ENCODE results near the gene GPR26. TPM values are rescaled to one million over a fixed set of nuclear protein-coding genes. Genes with fewer than 3 reads are reported as not detected.

Gene GPR26
- total RNA-seq, 4 donors from 2014 or later: not detected

DNA sequence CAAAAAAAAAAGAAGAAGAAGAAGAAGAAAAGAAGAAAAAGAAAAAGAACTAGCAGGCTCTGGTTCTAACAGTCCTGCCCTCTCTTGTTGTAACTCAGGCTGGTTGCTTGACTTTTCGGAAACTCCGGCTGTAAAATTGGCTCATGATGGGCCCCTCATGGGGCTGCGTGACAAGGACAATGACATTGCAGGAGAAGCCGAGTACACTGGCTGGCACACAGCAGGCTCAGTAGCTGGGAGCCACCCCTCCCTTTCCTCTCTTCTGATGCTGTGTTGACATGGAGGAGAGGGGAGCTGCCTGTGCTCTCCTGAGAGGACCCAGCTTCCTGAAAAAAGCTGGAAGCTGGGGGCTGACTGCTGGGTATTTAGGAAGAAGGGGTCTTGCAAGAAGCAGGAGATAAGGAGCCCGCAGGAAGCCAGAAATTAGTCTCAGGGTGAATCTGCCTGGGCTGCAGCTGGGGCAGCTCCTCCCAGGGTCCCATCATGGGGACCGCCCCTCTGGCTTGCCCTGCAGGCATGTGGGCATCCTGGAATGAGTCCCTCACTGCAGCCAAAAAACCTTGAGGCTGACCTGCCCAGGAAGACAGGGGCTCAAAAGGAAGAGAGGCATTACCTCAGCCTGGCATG, 14.6 kb upstream of the GPR26 start:
- no peak overlapping the region for H3K27ac ChIP-seq (replicated peaks in 1 of 4)
- no peak for DNase-seq (ENCODE audit: extremely low spot score)
- no peaks in the 10 kb centered on the region for H3K4me1 ChIP-seq
- TF ChIP-seq POLR2A (IDR thresholded peaks at IDR 0.05; ENCODE audit: low read depth): no peak
- TF ChIP-seq POLR2AphosphoS5 (IDR thresholded peaks at IDR 0.05): no peak
- TF ChIP-seq EP300 (IDR thresholded peaks at IDR 0.05): no peak
- TF ChIP-seq CTCF (IDR thresholded peaks at IDR 0.05): no peak
- no peaks in the 10 kb centered on the region for H3K36me3 ChIP-seq
- intact Hi-C loops (cut with DNase I): no loop called here
- WGBS: 82% methylated on average over 4 of the region's 6 CpGs
- H3K4me3 ChIP-seq: no peak overlapping the region
- peaks cover 0 to 3% (median 0%) of the 10 kb centered on the region in 4 donors for H3K9me3 ChIP-seq
- H3K27me3 ChIP-seq: peaks cover 0 to 17% (median 0%) of the 10 kb centered on the region in 4 donors

DNA sequence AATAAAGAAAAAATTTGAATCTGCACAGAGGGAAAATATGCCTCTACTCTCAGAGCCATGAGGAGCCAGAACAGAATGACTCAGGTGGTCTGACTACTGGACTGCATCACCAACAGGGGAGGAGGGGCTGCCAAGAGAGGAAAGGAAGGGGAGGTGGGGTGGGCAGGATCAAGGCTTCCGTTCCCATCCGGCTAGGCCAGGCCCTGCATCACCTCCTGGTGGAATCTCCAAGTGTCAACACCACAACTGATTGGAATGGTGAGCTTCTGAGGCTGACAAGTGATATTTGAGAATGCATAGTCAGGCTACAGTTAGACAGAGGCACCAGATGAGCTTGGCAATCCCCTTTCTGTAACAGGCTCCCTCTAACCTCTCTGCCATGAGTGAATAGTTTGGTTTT, 10.4 kb upstream of the GPR26 start:
- no peak for DNase-seq (ENCODE audit: extremely low spot score)
- H3K4me1 ChIP-seq: no peaks in the 10 kb centered on the region
- WGBS: 50% methylated on average over 2 of the region's 2 CpGs
- peaks cover 0 to 10% (median 0%) of the 10 kb centered on the region in 4 donors for H3K27me3 ChIP-seq
- intact Hi-C loops (cut with DNase I): no loop called here
- TF ChIP-seq CTCF (IDR thresholded peaks at IDR 0.05) (no peak), POLR2A (IDR thresholded peaks at IDR 0.05; ENCODE audit: low read depth) (no peak), POLR2AphosphoS5 (IDR thresholded peaks at IDR 0.05) (no peak), EP300 (IDR thresholded peaks at IDR 0.05) (no peak)
- H3K36me3 ChIP-seq: no peaks in the 10 kb centered on the region
- H3K27ac ChIP-seq (replicated peaks in 1 of 4): no peak overlapping the region
- H3K9me3 ChIP-seq: peaks cover 0 to 3% (median 0%) of the 10 kb centered on the region in 4 donors
- H3K4me3 ChIP-seq: no peak overlapping the region

GRCh38 chr10:123663522-123663921, 2.6 kb upstream of the GPR26 start:
- DNase-seq (ENCODE audit: extremely low spot score): no peak
- WGBS: 49% methylated on average over 3 of the region's 3 CpGs
- TF ChIP-seq POLR2AphosphoS5 (IDR thresholded peaks at IDR 0.05) (no peak), EP300 (IDR thresholded peaks at IDR 0.05) (no peak), CTCF (IDR thresholded peaks at IDR 0.05) (no peak), POLR2A (IDR thresholded peaks at IDR 0.05; ENCODE audit: low read depth) (no peak)
- Histone ChIP-seq H3K4me1 (no peaks in the 10 kb centered on the region), H3K4me3 (no peak overlapping the region), H3K36me3 (no peaks in the 10 kb centered on the region), H3K9me3 (peaks cover 0 to 13% (median 10%) of the 10 kb centered on the region in 4 donors), H3K27ac (replicated peaks in 1 of 4) (no peak overlapping the region), H3K27me3 (peaks cover 0 to 56% (median 12%) of the 10 kb centered on the region in 4 donors)
- intact Hi-C loops (cut with DNase I): no loop called here

DNA sequence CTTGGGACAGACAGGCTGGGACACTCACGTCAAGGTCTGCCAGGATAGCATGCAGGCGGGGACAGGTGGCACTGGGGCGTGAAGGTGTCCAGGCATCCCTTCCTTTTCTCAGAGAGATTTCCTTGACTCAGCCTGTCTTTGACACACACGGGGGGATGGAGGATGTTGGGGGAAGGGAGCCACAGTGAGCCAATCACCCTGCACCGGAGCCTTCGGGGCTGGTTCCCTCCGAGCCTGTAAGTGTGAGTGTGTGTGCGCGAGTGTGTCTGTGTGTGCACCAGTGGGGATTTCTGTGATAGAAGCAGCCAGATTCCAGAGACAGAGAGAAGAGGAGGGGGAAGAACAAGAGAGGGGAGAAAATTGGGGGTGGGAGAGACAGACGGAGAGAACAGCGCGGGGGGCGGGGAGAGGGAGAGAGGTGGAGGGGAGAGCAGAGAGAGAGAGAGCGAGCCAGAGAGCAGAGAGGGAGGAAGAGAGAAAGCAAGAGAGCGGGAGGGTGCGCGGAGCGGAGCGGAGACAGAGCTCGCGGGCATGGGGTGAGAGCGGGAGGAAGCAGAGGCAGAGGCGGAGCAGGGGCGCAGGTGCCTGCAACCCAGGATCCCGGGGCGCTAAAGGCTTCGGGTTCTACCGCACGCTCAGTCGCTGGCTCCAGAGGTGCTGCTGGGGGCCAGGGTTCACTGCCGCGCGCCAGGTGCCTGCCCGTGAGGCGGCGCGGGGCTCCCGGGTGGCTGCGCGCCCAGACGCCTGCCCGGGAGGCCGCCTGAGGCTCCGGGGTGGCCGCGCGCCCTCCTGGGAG, 466 bp upstream of the GPR26 start:
- DNase-seq (ENCODE audit: extremely low spot score): no peak
- TF ChIP-seq EP300 (IDR thresholded peaks at IDR 0.05) (no peak), POLR2A (IDR thresholded peaks at IDR 0.05; ENCODE audit: low read depth) (no peak), POLR2AphosphoS5 (IDR thresholded peaks at IDR 0.05) (no peak)
- WGBS: 8% methylated on average over 29 of the region's 47 CpGs
- Histone ChIP-seq H3K4me1 (no peaks in the 10 kb centered on the region), H3K9me3 (peaks cover 0 to 13% (median 10%) of the 10 kb centered on the region in 4 donors), H3K27ac (replicated peaks in 1 of 4) (no peak overlapping the region), H3K36me3 (no peaks in the 10 kb centered on the region), H3K27me3 (peaks cover 0 to 77% (median 12%) of the 10 kb centered on the region in 4 donors), H3K4me3 (no peak overlapping the region)
- intact Hi-C loops (cut with DNase I): no loop called here

DNA sequence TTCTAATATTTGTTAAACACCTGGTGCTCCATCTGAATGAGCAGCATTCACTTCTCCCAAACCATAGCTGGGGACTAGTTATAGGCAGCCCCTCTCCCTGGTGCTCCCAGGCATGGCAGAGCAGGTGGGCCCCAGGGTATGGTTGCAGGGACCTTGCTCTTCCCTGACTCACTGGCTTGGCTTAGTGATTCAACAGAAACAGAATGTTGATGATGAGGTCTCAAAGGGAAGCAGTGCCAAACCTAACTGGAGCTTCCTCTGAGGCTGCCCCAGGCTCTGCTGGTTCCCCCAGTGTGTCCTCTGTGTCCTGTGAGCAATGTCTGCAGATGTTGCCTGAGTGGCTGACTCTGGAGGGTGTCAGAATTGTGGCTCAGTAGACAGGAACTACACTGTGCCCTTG, 3.7 kb downstream of the GPR26 start:
- Histone ChIP-seq H3K4me3 (no peak overlapping the region), H3K27ac (replicated peaks in 1 of 4) (no peak overlapping the region), H3K4me1 (no peaks in the 10 kb centered on the region), H3K36me3 (no peaks in the 10 kb centered on the region), H3K9me3 (peaks cover 0 to 5% (median 0%) of the 10 kb centered on the region in 4 donors), H3K27me3 (peaks cover 0 to 72% (median 12%) of the 10 kb centered on the region in 4 donors)
- no peak for DNase-seq (ENCODE audit: extremely low spot score)
- intact Hi-C loops (cut with DNase I): no loop called here
- TF ChIP-seq POLR2A (IDR thresholded peaks at IDR 0.05; ENCODE audit: low read depth) (no peak), CTCF (IDR thresholded peaks at IDR 0.05) (no peak), POLR2AphosphoS5 (IDR thresholded peaks at IDR 0.05) (no peak), EP300 (IDR thresholded peaks at IDR 0.05) (no peak)
